Activated gamma-delta T cell (primary cell): Measurements from ENCODE around the gene MDC1.
"Not testable (repeated sequence)": the region's sequence is repeated elsewhere in the genome, so short reads cannot be mapped to it uniquely, and the experiment has no call there.

ENCODE experiments used
- DNase-seq: peaks from one replicate; lab custom pipeline; 2025; lab: John Stamatoyannopoulos, UW

MDC1 gene

GRCh38 chr6:30683183-30683979 lies 33.7 kb downstream of the MDC1 start:
- DNase-seq: no peak

DNA sequence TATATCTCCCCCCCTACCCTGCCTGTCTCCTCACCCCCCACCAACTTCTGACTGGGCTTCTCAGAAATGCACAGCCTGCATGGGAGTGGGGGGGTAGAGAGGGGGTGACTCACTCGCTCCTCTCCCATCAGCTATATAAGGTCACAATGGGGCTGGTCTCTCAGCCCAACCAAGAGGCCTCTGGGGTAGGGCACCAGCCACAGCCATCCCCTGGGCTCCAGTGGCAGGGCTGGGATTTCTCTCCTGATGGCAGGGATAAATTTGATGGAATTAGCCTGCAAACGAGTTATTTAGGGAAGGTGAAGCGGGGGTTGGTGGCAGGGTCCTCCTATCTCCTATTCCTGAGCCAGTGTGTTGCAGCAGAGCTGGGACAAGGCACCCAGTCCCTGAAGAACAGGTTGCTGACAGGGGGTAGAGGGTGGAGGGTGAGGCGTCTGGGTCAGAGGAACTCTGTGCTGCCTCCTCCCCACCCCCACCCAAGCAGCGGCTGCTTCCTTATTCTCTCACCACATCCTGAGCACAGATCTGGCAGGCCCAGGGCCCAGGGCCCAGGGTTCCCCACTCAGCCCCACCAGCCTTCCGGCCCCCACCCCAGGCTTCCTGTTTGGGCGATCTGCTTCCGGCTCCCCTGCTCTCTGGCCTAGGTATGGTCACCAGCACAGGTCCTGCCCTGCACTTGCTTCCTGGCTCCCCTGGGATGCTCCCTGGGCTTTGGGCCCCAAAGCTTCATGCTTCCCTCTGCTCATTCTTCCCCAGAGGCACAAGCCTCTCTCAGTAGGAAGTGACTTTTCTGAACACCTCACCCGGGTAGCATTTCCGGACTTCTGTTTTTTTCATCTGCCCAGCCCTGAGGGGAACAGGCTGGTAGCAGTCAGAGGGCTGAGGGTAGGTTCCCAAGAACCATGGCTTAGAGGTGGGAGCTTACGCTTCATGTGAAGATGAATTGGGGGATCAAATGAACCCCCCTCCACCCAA lies 34.7 kb downstream of the MDC1 start:
- peak; percentile 84 for DNase-seq

DNA sequence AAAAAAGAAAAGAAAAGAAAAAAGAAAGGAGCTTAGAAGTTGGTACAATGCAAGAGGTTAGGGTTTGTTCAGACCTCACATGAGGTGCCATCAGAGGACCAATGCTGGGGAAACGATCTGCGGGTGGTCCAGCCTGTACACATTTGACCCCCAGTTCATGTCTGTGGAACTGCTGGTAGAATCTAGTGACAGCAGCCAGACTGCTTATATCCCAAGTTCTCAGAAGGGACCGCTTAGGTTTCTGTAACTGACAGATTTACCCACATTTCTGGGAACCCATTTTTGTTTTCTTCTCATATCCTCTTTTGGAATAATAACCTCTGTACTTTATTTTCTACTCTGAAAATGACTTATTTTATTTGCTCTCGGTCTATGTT lies 35.3 kb downstream of the MDC1 start:
- no peak for DNase-seq

GRCh38 chr6:30679765-30680535 lies 37.1 kb downstream of the MDC1 start:
- DNase-seq: no peak

GRCh38 chr6:30678964-30679726 lies 37.9 kb downstream of the MDC1 start:
- DNase-seq: peak; percentile 85

- no peak for DNase-seq
Observed at GRCh38 chr6:30676660-30677285, 40.3 kb downstream of the MDC1 start.

DNA sequence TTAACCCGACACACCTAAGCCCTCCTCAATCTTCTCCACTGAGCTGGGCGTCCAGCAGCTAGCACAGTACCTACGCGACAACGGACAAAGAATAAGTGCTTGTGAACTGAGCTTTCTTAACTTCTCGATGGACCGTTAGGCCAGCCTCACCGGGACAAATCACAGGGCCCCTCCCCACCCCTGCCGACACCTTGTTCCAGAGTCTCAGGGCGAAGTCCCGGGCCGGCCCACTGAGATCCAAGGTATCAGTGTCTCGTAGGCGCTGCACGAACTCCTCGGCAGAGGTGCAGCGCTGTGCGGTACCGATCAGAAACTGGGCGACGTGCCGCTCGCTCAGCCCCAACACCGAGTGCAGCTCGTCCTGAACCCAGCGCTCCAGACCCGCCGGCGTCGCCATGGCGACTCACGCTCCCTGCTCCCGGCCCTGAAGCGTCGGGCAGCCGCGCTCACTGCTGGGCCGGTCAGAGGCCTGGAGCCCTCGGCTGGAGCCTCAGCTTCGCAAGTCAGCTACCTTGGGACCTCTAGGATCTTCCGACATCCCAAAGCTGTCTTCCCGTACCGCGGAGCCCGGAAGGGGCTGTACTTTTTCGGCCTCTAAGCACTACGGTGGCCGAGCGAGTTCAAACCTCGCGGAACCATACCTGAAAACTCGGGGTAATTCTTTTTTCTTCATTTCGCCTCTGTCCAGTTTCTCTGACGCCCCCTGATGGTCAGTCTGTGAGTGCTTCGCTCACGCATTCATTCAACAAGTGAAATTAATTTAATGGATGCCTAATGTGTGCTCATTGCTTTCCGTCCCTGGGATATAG lies 44.4 kb downstream of the MDC1 start, which contains the start of gene DHX16:
TSS of gene DHX16 (minus strand) at position 562 of the 809 bp plus-strand sequence. CDS start at position 397, 165 bp downstream.
- DNase-seq: peak; percentile 38

- no peak for DNase-seq
Observed at GRCh38 chr6:30670760-30671527, 46.1 kb downstream of the MDC1 start.

GRCh38 chr6:30666300-30666699 lies 50.8 kb downstream of the MDC1 start:
- DNase-seq: not testable (repeated sequence)

DNA sequence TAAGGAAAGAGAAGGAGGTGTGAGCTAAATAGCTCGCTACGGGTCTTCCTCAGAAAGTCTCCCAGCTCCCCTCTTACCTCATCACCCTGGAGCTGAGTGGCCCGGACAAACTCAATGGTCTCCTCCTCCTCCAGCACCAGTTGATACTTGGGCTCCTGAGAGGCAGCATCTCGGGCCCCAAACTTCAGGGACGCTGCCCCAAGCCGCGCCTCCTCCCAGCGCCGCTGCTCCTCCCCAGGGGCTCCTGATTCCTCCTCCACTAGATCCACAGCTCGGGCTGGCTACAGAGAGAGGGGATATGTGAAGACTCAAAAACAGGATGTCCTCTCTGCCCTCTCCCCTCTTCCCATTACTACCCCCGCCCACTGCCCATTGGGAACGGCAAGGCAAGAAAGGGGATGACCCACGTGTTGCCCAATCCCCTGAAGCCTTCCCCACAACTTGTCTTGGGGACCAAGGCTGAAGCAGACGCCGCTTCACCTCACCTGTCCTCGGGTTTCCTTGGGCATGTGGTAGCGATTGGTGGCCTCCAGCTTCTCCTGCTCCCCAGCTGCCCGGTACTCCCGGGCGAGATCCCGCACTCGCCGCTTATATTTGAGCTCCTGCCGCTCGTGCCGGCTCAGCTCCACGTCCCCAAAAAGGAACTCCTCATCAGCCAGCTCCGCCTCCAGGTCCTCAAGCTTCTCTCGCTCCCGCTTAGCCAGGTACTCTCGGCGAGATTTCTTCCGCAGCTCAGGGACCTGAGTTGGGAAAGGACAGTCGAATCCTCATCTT lies 51.9 kb downstream of the MDC1 start:
- DNase-seq: no peak

GRCh38 chr6:30657922-30658321 lies 59.2 kb downstream of the MDC1 start:
- not testable (repeated sequence) for DNase-seq

DNA sequence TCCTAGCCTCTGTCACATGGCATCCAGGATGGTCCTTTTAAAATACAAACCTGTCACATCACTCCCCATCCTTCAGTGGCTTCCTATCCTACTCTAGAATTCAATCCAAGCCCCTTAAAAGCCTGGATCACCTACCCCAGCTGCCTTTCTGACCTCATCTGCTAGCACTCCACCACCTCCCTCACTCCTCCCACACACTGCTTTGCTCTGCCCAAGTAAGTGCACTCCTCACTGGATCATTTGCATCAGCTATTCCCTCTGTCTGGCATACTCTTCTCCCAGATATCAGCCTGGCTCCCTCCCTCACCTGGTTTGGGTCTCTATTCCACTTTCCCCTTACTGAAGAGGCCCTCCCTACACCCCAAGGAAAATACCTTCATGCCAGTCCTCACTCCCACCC lies 59.6 kb downstream of the MDC1 start:
- DNase-seq: no peak

GRCh38 chr6:30656513-30656912 lies 60.6 kb downstream of the MDC1 start:
- DNase-seq: no peak

GRCh38 chr6:30655743-30656094 lies 61.4 kb downstream of the MDC1 start:
- no peak for DNase-seq

GRCh38 chr6:30654798-30655742 lies 62.0 kb downstream of the MDC1 start:
- no peak for DNase-seq

GRCh38 chr6:30651143-30651542 lies 65.9 kb downstream of the MDC1 start:
- no peak for DNase-seq
